Stimulated activated CD8-positive, alpha-beta memory T cell treated with anti-CD3 and anti-CD28 coated beads, Interleukin-12 subunit alpha, Interleukin-12 subunit beta, amount 100 ng/mL, for 4 hours (primary cell): ENCODE data around the gene PSEN2.
"Not testable (repeated sequence)": the region's sequence is repeated elsewhere in the genome, so short reads cannot be mapped to it uniquely, and the experiment has no call there.

Experiments used
- DNase-seq: peaks from one replicate; pipeline ENCODE4 v3.0.0-alpha.2; 2020; ENCODE audit warnings: low read depth

Gene PSEN2

DNA sequence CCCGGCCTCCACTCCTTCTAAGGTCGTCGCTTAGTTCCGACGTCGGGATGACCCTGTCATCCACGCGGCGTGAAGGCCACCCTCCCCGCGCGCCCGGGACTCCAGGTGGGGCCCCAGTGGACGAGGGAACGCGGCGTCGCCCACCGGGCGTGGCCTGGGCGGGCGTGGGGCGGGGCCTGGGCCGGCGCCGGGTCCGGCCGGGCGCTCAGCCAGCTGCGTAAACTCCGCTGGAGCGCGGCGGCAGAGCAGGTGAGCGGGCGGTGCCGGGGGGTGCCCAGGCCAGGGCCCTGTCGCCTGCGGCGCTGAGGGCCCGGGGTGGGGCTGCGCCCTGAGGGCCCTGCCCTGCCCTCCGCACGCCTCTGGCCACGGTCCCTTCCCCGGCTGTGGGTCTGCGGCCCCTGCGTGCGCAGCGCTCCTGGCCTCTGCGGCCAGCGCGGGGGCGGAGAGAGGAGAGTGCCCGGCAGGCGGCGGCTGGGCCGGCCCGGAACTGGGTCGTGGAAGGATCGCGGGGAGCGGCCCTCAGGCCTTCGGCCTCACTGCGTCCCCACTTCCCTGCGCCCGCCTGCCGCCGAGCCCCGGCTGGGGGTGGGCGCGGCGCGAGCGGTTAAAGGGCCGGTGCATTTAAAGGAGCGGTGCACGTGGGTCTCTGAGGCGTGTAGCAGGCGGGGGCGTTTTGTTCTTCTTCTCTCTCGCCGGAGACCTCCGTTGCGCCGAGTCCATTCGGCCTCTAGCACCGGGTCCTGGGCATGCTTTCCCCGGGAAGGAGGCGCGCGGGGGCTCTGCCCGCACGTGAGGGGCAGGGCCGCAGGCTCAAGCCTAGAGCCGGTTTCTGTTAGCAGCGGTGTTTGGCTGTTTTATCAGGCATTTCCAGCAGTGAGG is at the start of gene PSEN2:
Gene PSEN2, plus strand, starts transcription at position 216 of the 879 bp plus-strand sequence. CDS start 11,292 bp downstream, outside the sequence.
- peak; percentile 51 for DNase-seq

DNA sequence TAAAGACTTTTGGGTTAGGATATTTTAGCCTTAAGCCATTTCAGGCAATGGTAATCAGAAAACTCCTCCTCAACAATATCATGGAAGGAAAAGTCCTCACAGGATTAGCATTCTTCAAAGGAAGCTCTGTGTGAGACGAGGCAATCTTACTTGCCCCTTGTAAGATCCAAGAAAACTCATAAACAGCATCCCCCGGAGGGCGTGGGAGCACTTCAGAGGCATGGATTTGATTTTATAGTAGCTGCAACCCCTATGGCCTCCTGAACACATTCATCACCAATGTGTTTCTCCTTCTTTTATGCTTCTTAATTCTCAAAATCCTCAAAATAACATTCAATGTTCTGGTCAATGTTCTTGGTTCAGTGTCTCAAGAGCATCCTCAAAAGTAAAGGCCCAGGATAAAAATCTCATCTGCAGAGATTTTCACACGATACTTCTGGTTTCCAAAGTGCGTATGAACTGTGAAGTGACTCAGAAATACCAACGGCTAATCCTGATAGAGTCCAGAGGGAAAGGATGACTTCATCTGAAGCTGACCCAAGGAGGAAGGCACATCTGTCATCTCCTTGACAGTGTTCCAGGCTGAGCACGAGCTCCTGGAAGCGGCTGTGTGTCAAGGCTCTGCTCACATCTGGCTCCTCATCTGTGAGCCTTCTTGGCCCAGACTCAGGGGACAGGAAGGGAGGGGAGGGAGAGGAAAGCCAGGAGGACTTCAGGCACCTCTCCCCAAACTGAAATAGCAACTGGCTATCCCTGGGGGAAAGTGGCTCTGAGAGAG is 49.3 kb upstream of the PSEN2 start:
- DNase-seq, result no peak

DNA sequence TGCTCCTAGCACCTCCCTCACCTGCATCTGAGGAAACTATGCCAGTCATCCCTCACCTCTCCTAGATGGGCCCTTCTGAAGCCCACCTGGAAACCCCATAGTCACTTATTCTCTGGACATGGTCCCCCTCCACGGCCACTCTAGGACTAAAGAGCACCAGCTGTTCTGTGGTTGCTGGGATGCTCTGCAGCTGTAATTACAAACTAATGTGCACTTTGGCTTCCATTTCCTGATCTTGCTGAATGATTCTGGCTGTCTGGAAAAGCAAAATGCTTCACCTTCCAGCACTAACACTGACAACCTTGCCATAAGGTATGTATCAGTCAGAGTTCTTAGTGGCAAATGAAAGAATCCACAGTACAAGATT is 48.7 kb upstream of the PSEN2 start:
- no peak for DNase-seq

DNA sequence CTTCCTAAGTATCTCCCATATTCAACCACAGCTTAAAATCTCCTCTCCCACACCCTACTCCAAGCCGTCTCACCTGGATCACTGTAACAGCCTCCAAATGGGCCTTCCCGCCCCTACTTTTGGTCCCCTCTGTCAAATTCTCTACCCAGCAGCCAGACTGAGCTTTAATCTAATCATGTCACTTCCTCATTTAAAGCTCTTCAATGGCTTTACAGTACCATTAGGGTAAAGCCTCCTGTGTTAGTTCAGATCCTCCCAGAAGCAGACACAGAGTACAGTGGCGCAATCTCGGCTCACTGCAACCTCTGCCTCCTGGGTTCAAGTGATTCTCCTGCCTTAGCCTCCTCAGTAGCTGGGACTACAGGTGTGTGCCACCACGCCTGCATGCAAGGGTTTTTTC is 46.8 kb upstream of the PSEN2 start:
- no peak for DNase-seq

DNA sequence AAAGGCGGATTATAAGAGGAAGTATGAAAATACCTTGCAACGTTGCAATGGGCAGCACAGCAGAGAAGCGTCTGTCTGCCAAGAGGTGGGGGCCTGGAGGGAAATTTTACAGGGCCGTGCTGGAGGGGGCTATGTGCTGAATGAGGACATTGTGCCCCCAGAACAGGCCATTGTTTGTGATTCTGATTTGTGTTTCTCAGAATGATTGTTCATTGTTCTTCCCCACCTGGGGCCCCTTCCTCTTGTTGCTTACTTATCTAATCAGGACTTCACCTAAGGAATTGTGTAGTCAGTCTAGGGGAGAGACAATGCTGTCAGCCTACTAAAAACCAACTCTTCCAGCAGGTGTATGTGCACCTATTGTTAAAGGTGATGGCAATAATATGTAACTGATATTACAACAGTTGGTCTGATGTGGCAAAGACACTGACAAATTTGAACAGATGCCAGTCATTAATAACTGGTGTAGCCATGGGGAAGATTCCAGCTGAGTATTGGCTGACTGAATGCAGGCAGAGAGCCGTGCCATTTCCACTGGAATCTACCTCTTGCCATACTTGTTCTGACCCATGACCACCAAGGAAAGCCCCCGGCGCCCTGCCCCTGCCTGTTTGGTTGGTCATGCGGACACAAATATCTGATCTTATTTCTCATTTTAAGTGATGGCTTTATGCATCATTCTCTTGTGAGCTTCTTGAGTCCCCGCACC is 45.2 kb upstream of the PSEN2 start:
- no peak for DNase-seq

DNA sequence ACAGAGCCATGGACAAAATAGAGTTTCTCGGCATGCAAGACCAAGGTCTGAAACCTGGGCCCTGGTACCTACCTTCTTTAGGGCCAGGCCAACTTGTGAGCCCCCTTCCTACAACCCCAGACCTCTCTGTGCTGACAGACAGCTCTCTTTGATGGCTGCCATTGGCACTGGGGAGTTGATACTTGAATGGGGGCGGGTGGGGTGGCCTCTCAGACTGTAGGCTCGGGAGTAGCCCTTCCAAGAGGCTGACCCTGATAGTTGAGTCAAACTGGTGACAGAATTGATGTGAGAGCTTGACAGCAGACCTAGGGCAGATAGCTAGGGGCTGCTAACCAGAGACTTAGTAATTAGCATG is 44.7 kb upstream of the PSEN2 start:
- no peak for DNase-seq

DNA sequence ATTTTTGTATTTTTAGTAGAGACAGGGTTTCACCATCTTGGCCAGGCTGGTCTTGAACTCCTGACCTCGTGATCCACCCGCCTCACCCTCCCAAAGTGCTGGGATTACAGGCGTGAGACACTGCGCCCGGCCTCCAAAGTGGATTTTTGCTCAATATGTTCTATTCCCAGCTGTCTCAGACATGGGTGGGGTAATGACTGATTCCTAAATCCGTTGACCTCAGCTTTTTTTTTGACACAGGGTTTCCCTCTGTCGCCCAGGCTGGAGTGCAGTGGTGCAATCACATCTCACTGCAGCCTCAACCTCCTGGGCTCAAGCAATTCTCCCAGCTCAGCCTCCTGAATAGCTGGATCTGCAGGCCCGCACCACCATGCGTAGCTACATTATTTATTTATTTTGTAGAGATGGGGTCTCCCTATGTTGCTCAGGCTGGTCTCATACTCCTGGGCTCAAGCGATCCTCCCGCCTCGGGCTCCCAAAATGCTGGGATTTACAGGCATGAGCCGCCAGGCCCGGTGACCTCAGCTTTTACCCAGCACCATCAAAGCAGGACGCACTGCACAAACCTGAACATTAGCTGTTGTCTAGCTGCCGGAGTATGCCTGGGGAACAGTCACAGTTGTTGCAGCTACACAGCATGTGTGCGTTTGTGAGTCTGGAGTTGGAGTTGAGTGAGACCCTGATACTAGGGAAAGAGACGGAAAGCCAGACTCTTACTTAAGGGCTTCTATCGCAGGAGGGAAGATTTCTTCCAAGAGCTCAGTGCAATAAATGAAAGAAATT is 43.7 kb upstream of the PSEN2 start:
- DNase-seq, result no peak

DNA sequence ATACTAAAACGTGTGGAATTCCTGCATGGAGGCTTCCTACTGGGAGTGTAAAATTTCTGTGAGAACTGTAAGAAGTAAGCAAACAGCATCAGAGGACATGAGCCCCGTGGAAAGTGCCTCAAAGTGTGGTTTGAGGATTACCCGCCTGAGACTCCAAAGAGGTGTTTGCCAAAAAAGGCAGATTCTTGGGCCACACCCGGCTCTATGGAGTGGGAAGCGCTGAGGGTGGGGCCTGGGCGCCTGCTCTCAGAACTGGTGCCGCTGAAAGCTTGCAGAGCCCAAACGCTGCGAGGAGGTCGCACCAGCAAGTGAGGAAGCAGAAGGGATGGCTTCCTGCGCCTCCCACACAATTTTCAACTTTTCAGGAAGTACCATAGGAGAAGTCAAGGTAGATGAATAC is 43.0 kb upstream of the PSEN2 start:
- no peak for DNase-seq

DNA sequence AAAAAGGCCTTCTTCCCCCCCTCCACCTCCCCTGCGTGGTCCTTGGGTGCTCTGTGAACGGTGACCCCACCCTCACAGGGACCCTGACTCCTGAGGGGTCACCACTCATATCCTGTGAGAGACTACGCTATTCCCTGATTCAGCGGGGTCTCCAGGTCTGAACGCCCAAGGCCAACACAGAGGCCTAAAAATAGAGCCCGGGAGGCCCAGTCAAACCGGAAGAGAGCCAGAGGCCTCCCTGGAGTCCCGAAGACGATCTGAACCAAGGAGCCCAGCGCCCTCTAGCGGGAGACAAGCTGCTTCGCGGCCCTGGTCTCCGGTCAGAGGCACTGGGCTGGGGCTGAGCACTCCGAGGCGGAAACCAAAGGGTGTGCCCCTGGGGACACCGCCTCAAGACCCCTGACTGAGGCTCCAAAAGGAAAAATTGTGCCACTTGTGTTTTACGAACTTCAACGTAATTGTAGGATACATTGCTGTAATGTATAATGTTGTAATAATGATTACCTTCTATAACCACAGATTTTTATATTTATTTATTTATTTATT is 42.4 kb upstream of the PSEN2 start:
- peak; percentile 84 for DNase-seq

DNA sequence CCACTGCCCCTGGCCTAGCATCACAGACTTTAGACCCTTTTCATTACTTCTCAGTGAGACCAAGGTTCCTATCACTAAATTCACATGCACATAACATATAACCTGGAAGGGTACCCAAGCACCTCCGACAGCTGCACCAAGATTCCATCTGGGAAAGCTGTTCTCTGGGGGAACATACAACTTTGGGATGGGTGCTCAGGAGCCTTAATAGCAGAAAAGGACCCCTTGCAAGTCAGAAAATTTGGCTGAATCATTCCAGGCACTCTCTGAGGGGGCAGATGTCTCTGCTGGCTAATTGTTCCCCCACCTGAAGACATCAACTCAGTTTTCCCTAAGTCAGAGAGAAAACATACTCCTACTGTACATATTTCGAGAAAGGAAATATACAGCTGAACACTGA is 41.3 kb upstream of the PSEN2 start:
- DNase-seq, result no peak

DNA sequence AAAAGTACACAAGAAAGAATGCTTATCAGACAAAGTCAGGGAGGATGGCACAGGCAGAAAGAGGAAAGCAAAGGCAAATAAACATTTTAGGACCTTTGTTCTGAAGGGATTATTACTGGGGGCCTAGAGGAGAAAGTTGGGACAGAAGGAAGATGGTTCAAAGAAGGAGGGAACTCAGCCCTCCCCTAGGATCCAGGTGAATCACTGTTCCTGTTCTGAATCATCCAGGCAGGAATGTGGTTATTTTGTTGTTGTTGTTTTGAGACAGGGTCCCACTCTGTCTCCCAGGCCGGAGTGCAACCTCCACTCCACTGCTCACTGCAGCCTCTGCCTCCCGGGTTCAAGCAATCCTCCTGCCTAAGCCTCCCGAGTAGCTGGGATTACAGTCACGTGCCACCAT is 38.5 kb upstream of the PSEN2 start:
- no peak for DNase-seq

DNA sequence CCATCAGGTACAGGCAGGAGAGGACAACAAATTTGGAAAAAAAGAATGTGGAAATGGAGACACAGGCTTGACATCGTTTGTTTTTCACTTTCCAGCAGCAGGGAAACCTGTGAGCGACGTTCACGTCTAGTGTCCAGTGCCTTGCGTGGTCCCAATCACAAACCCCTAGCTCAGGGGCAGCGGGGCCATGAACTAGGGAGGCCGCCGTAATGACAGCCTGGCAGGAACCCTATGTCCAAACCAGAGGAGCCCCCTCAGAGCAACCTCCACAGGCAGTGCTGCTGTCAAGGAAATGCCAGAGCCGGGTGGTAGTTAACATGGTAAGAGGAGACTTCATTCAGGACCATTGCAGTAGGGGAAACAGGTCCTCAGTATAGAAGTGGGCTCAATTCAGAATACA is 37.8 kb upstream of the PSEN2 start:
- no peak for DNase-seq

DNA sequence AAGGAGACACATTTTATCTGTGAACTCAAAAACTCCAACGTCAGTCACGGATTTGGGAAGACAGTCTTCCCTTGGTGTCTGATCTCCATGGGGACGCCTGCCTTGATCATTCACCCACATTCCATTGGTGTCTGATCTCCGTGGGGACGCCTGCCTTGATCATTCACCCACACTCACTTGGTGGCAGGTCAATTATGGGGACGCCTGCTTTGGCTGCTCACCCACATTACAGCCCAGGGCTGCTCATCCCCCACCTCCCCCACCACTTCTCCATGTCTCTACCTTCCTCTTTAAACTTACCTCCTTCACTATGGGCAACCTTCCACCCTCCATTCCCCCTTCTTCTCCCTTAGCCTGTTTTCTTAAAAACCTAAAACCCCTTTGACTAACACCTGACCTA is 36.2 kb upstream of the PSEN2 start:
- DNase-seq, result not testable (repeated sequence)

DNA sequence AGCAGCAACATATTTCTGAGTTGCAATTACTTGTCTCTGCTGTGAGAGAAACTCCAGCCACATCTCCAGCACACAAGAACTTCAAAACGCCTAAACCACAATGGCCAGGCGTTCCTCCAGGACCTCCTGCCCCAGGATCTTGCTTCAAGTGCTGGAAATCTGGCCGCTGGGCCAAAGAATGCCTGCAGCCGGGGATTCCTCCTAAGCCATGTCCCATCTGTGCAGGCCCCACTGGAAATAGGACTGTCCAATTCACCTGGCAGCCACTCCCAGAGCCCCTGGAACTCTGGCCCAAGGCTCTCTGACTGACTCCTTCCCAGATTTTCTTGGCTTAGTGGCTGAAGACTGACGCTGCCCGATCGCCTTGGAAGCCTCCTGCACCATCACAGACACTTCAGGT is 35.0 kb upstream of the PSEN2 start:
- not testable (repeated sequence) for DNase-seq

DNA sequence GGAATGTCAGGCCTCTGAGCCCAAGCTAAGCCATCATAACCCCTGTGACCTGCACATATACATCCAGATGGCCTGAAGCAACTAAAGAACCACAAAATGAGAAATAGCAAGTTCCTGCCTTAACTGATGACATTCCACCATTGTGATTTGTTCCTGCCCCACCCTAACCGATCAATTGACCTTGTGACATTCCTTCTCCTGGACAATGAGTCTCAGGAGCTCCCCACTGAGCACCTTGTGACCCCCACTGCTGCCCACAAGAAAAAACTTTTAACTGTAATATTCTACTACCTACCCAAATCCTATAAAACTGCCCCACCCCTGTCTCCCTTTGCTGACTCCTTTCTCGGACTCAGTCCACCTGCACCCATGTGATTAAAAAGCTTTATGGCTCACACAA is 32.5 kb upstream of the PSEN2 start:
- DNase-seq, result not testable (repeated sequence)

DNA sequence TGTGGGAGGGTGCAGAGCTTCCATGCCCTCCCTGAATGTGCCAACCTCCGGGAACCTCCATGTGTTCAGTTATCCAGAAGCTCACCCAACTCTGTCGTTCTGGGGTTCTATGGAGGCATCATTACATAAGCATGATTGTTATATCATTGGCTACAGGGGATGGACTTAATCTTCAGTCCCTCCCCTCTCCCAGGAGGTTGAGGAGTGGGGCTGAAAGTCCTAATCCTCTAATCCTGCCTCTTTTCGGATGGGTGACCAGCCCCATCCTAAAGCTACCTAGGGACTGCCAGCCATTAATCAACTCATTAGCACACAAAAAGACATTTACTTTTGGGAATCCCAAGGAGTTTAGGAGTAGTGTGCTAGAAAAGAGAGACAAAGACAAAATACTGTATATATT is 32.0 kb upstream of the PSEN2 start:
- DNase-seq, result no peak

DNA sequence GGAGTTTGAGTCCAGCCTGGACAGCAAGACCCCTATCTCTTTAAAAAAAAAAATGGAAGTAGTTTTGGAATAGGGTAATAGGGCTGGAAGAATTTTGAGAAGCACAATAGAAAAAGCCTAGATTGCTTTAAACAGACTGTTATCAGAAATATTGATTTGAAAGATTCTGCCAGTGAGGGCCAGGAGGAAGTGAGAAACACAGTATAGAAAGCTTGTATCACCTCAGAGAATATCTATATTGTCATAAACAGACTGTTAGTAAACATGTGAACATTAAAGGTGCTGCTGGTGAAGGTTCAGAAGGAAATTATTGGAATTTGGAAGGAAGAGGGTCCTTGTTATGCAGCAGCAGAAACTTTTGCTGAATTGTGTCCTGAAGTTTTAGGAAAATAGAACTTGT is 24.8 kb upstream of the PSEN2 start:
- DNase-seq, result no peak

DNA sequence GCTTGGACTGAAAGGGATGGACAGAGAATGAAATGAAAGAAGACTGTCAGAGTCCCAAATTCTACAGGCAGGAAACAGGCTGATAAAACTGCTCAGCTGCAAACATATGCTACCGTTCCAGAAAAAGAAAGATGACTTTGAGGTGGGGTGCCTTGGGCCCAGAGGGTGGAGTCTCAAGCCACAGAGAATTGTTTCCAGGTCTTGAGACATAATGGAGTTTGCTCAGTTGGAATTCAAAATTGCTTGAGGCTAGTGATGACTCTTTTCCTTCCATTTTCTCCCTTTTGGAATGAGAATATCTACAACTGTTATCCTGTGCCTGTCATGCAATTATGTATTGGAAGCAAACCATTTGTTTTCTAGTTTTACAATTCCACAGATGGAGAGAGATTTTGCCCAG is 23.6 kb upstream of the PSEN2 start:
- no peak for DNase-seq

DNA sequence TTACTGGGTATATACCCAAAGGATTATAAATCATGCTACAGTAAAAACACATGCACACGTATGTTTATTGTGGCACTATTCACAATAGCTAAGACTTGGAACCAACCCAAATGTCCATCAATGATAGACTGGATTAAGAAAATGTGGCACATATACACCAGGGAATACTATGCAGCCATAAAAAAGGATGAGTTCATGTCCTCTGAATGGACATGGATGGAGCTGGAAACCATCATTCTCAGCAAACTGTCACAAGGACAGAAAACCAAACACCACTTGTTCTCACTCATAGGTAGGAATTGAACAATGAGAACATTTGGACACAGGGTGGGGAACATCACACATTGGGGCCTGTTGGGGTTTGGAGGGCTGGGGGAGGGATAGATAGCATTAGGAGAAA is 15.9 kb upstream of the PSEN2 start:
- not testable (repeated sequence) for DNase-seq

DNA sequence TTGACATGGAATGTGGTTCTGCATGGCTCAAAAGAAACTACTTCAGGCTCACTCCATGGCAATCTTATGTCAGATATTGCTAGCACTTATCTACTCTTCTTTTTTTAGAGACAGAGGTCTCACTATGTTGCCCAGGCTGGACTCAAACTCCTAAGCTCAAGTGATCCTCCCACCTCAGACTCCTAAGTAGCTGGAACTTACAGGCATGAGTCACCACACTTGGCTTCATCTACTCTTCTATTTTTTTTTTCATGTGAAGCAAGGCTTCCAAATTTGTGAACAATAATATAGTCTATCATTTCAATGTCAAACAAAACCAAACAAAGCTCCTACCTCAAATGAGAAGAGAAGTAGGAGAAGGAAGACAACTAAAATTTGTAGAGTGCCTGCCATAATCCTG is 7.5 kb upstream of the PSEN2 start:
- no peak for DNase-seq

DNA sequence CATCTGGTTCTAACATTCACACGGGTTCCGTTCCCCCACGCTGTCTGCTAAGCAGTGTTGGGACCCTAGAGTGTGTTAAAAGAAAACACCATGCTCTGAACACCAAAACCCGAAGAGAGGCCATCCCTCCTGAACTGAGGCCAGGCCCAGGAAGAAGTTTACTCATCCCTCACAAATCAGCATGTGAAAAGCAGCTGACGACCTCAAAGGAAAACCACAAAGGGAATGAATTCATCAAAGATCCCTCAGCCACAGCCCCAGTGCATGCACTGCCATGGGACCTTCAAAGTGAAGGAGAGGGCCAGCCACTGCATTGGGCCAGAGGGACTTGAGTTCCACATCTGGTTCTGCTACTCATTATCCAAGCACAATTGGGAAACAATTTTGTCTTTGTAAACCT is 7.0 kb upstream of the PSEN2 start:
- DNase-seq, result no peak

DNA sequence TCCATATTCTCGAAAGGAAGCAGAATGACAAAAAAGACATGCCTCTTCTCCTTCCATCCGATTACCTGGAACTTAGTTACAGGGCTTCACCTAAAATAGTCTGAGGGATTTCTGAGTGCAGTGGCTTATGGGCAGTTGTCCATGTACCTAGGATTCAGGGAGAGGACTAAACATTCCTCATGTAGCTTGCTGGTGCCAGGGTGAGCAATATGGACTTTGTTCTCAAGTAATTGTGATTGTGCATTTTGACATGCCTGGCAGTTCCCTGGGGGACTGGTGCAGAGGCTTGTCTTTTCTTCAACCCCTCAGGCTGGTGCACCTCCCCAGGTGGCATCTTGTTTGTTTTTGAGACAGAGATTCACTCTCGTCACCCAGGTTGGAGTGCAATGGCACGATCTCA is 6.1 kb upstream of the PSEN2 start:
- no peak for DNase-seq
